HEK293 (cell line): Measurements from ENCODE around the gene FAAP100.

Source experiments
- ZBTB17 ChIP-seq: fragments of 450-650 bp; formaldehyde crosslinking; IDR thresholded peaks from 2 replicates; pipeline ENCODE4 v1.5.1; 2016; ENCODE audit warnings: missing biosample characterization, missing genetic modification characterization
- TF ChIP-seq, protein P1 (sequence below): fragments of 450-650 bp; formaldehyde crosslinking; IDR thresholded peaks from 2 replicates; pipeline ENCODE4 v1.5.1; 2016; ENCODE audit warnings: missing biosample characterization, missing genetic modification characterization

DNA sequence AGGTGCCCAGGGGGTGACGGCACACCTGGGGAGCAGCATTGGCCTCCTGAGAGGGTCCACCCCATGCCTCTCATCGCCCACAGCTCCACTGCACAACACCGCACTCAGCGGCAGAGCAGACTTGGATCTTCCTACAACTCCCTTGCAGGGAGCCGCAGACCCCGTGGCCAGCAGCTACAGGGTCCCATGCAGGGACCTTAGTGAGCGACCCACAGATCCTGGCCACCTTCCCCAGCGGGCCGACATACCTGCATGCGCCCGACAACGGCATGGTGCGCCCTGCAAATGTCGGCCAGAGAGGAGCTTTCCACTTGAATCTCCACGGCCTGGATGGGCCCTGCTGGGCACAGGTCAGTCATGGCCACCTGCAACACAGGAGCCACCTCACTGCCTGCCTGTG, 8.4 kb downstream of the FAAP100 start:
- no peak for TF ChIP-seq ZBTB17
- TF ChIP-seq, protein P1, sequence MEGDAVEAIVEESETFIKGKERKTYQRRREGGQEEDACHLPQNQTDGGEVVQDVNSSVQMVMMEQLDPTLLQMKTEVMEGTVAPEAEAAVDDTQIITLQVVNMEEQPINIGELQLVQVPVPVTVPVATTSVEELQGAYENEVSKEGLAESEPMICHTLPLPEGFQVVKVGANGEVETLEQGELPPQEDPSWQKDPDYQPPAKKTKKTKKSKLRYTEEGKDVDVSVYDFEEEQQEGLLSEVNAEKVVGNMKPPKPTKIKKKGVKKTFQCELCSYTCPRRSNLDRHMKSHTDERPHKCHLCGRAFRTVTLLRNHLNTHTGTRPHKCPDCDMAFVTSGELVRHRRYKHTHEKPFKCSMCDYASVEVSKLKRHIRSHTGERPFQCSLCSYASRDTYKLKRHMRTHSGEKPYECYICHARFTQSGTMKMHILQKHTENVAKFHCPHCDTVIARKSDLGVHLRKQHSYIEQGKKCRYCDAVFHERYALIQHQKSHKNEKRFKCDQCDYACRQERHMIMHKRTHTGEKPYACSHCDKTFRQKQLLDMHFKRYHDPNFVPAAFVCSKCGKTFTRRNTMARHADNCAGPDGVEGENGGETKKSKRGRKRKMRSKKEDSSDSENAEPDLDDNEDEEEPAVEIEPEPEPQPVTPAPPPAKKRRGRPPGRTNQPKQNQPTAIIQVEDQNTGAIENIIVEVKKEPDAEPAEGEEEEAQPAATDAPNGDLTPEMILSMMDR: no peak
